ENCODE measurements around the gene ART5.
"Not testable (repeated sequence)": the region's sequence is repeated elsewhere in the genome, so short reads cannot be mapped to it uniquely, and the experiment has no call there.

ART5 gene

GRCh38 chr11:3616721-3617460 is 24.9 kb downstream of the ART5 start:
- no peak for DNase-seq

- no peak for DNase-seq
Measured at GRCh38 chr11:3615998-3616397, 25.8 kb downstream of the ART5 start.

- no peak for DNase-seq
Measured at GRCh38 chr11:3614742-3615171, 27.0 kb downstream of the ART5 start.

- peak; percentile 1 for DNase-seq
Measured at GRCh38 chr11:3613998-3614741, 27.6 kb downstream of the ART5 start.

- no peak for DNase-seq
Measured at GRCh38 chr11:3611976-3612678, 29.7 kb downstream of the ART5 start.

- no peak for DNase-seq
Measured at GRCh38 chr11:3610846-3611245, 30.9 kb downstream of the ART5 start.

GRCh38 chr11:3609416-3610265 is 32.2 kb downstream of the ART5 start:
- DNase-seq = peak; percentile 11

- DNase-seq = no peak
Measured at GRCh38 chr11:3605771-3606203, 36.0 kb downstream of the ART5 start.

- DNase-seq = no peak
Measured at GRCh38 chr11:3605283-3605662, 36.5 kb downstream of the ART5 start.

GRCh38 chr11:3604167-3604566 is 37.6 kb downstream of the ART5 start:
- no peak for DNase-seq

- DNase-seq = not testable (repeated sequence)
Measured at GRCh38 chr11:3600201-3600600, 41.6 kb downstream of the ART5 start.

- not testable (repeated sequence) for DNase-seq
Measured at GRCh38 chr11:3597743-3598142, 44.0 kb downstream of the ART5 start.

- DNase-seq = not testable (repeated sequence)
Measured at GRCh38 chr11:3591326-3591725, 50.5 kb downstream of the ART5 start.

GRCh38 chr11:3590193-3590592 is 51.6 kb downstream of the ART5 start:
- DNase-seq = not testable (repeated sequence)

GRCh38 chr11:3588776-3589175 is 53.0 kb downstream of the ART5 start:
- DNase-seq = not testable (repeated sequence)
